K562 (cell line): ENCODE data around the gene GABRR2. TPM values are rescaled to one million over a fixed set of nuclear protein-coding genes. Genes with fewer than 3 reads are reported as not detected.

Experiments
- ATAC-seq: fragments of 200-7000 bp; cut with Tn5 transposase; 3 replicates; pipeline ENCODE4 v1.9.1; 2020; ENCODE audit warnings: moderate library complexity
- BruUV-seq: library from RNA; stranded (reverse); fragments of 400-500 nt; replicated peaks from 2 replicates; lab custom pipeline; 2021; lab: Mats Ljungman, UMichigan
- CTCF ChIA-PET: fragments of 300-600 bp; formaldehyde crosslinking; extraction: SDS; loops from one replicate; lab custom pipeline; 2021; ENCODE audit warnings: low intra/inter-chr PET ratio; lab: Yijun Ruan, JAX
- POLR2A ChIA-PET: fragments of 300-600, 350-650 bp; sonication (Branson Sonifier 250); formaldehyde crosslinking; extraction: SDS; loops from one replicate; lab custom pipeline; 2021; ENCODE audit warnings: antibody characterized with exemption, inconsistent platforms; lab: Yijun Ruan, JAX
- DNase-seq, 4 experiments: peaks; one replicate each; pipeline versions ENCODE4 v3.0.0 to v3.0.0-alpha.2; 2011 to 2018; ENCODE audit warnings: low spot score in 3 of 4, mixed read lengths in 3 of 4; ENCODE audit errors: extremely low read depth in 1 of 4
- FAIRE-seq: peaks from 2 replicates; lab custom pipeline; 2011; peaks lifted over from hg19 to GRCh38; lab: Jason Lieb, UNC
- H2AFZ ChIP-seq: 2 replicates; pipeline ENCODE4 v1.6.0; 2011; ENCODE audit warnings: low read depth, low read length, control low read depth, inconsistent platforms
- H3K27ac ChIP-seq: fragments of 200-600 bp; 3 replicates; pipeline ENCODE4 v1.8.0; 2011; ENCODE audit warnings: low read depth, mild to moderate bottlenecking, control low read depth, inconsistent platforms, low read length, moderate library complexity, mixed read lengths; ENCODE audit errors: extremely low read depth
- H3K27me3 ChIP-seq, 2 experiments: fragments of 300-600 bp in 1 of 2; 2 replicates in 1 of 2; 3 replicates in 1 of 2; pipeline versions ENCODE4 v1.6.0 to v1.8.0; 2011; ENCODE audit warnings: inconsistent platforms in 2 of 2, low read length in 2 of 2, mild to moderate bottlenecking in 1 of 2, mixed read lengths in 1 of 2, moderate library complexity in 1 of 2; ENCODE audit not compliant: control insufficient read depth in 2 of 2, insufficient read depth in 2 of 2
- H3K36me3 ChIP-seq: fragments of 300-600 bp; 3 replicates; pipeline ENCODE4 v1.8.0; 2011; ENCODE audit warnings: mild to moderate bottlenecking, low read length, inconsistent platforms; ENCODE audit not compliant: control insufficient read depth, insufficient read depth
- H3K4me1 ChIP-seq, 2 experiments: fragments of 200-600 bp in 1 of 2; replicated peaks in 1 of 2; 2 replicates in 1 of 2; 3 replicates in 1 of 2; pipeline versions ENCODE4 v1.5.1 to v1.8.0; 2011; ENCODE audit warnings: inconsistent platforms in 2 of 2, low read length in 2 of 2, mild to moderate bottlenecking in 1 of 2, mixed read lengths in 1 of 2, moderate library complexity in 1 of 2; ENCODE audit not compliant: control insufficient read depth in 2 of 2, insufficient read depth in 2 of 2
- H3K4me2 ChIP-seq: 2 replicates; pipeline ENCODE4 v1.6.1; 2011; ENCODE audit warnings: low read length, control low read depth, inconsistent platforms, mixed read lengths; ENCODE audit not compliant: insufficient read depth
- H3K4me3 ChIP-seq: fragments of 200-600 bp; sonication (generic), shearing (Covaris generic); 2 replicates; pipeline ENCODE4 v1.5.1; 2016; ENCODE audit warnings: control low read depth, inconsistent platforms
- H3K79me2 ChIP-seq: fragments of 200-600 bp; 3 replicates; pipeline ENCODE4 v1.8.0; 2011; ENCODE audit warnings: low read length, inconsistent platforms; ENCODE audit not compliant: control insufficient read depth, insufficient read depth
- H3K9ac ChIP-seq, 2 experiments: 2 replicates each; pipeline versions ENCODE4 v1.6.0 to v1.6.1; 2011; ENCODE audit warnings: low read depth in 2 of 2, low read length in 2 of 2, control low read depth in 1 of 2, inconsistent platforms in 1 of 2, mild to moderate bottlenecking in 1 of 2, mixed read lengths in 1 of 2; ENCODE audit not compliant: insufficient read depth in 1 of 2
- H3K9me1 ChIP-seq: one replicate; pipeline ENCODE4 v1.6.0; 2011; ENCODE audit warnings: inconsistent platforms, mild to moderate bottlenecking, low read length, moderate library complexity; ENCODE audit not compliant: control insufficient read depth, insufficient read depth
- H3K9me3 ChIP-seq: replicated peaks from 2 replicates; pipeline ENCODE4 v1.5.1; 2011; ENCODE audit warnings: low read depth, low read length, inconsistent platforms; ENCODE audit not compliant: control insufficient read depth, insufficient read depth
- H4K20me1 ChIP-seq: replicated peaks from 2 replicates; pipeline ENCODE4 v1.6.1; 2011; ENCODE audit warnings: low read length, inconsistent platforms, mixed read lengths; ENCODE audit not compliant: control insufficient read depth, insufficient read depth
- CBFA2T2 ChIP-seq: fragments of 450-650 bp; conservative IDR thresholded peaks from 2 replicates; pipeline ENCODE4 v1.6.1; 2017; ENCODE audit warnings: mild to moderate bottlenecking
- IFI16 ChIP-seq: fragments of 250-450 bp; sonication (Bioruptor Pico); IDR thresholded peaks from 2 replicates; pipeline ENCODE4 v2.1.2; 2022; ENCODE audit warnings: mild to moderate bottlenecking, inconsistent platforms
- NFIC ChIP-seq: fragments of 450-650 bp; IDR thresholded peaks from 2 replicates; pipeline ENCODE4 v1.6.1; 2017; ENCODE audit warnings: mild to moderate bottlenecking, inconsistent platforms
- RFX1 ChIP-seq: fragments of 450-650 bp; IDR thresholded peaks from 2 replicates; pipeline ENCODE4 v1.6.1; 2016; ENCODE audit warnings: mild to moderate bottlenecking, moderate library complexity
- RFX7 ChIP-seq: fragments of 250-450 bp; sonication (Bioruptor Pico); IDR thresholded peaks from 2 replicates; pipeline ENCODE4 v1.5.1; 2021; ENCODE audit warnings: mild to moderate bottlenecking
- YY1 ChIP-seq, 3 experiments: IDR thresholded peaks; 2 replicates each; pipeline ENCODE4 v1.6.1; 2011; ENCODE audit warnings: low read length in 2 of 3, mild to moderate bottlenecking in 2 of 3, moderate library complexity in 2 of 3, borderline replicate concordance in 1 of 3, control low read depth in 1 of 3, low read depth in 1 of 3; ENCODE audit not compliant: insufficient read depth in 3 of 3, insufficient replicate concordance in 2 of 3, control insufficient read depth in 1 of 3, insufficient read length in 1 of 3; ENCODE audit errors: extremely low read depth in 1 of 3
- ZNF318 ChIP-seq, 2 experiments: fragments of 450-650 bp; IDR thresholded peaks; 2 replicates each; pipeline ENCODE4 v1.6.1; 2016; ENCODE audit warnings: mild to moderate bottlenecking in 2 of 2, borderline replicate concordance in 1 of 2, low read depth in 1 of 2, moderate library complexity in 1 of 2
- WGBS: fragments of 100-300 bp; shearing (Covaris generic); methylation state at CpG from one replicate; pipeline ENCODE4 v1.1.6; 2016; ENCODE audit warnings: low coverage, mixed read lengths; ENCODE audit not compliant: insufficient coverage; ENCODE audit errors: missing lambda C conversion rate; 5-methylcytosine and 5-hydroxymethylcytosine counted together
- in situ Hi-C: fragments of 300-500 bp; cut with MboI; formaldehyde crosslinking; loops from 4 replicates; pipeline ENCODE4 v1.15.0; 2018; ENCODE audit warnings: inconsistent platforms, mixed read lengths
- intact Hi-C: fragments of 100-400 bp; cut with micrococcal nuclease; formaldehyde crosslinking; loops from 2 replicates; pipeline ENCODE4 v1.14.2; 2022
- polyA plus RNA-seq, 8 experiments: library from polyadenylated mRNA; depleted of rRNA in 4 of 8; stranded (reverse) in 5 of 8; unstranded in 3 of 8; fragments of >200 nt; fragmentation: Nextera tagmentation in 2 of 8; fragmentation: Illumina TruSeq in 1 of 8; extraction: Ambion mirVana in 2 of 8; extraction: Trizol in 1 of 8; gene quantifications; 2 replicates each; pipeline versions ENCODE4 v1.2.1 to v1.2.3, GENCODE V29; 2011 to 2014; ENCODE audit warnings: inconsistent platforms in 1 of 8, missing spikeins in 1 of 8
- total RNA-seq, 7 experiments: library from RNA; depleted of rRNA in 6 of 7; stranded (reverse); fragments of >200 nt in 6 of 7; fragmentation: Illumina TruSeq in 2 of 7; extraction: Trizol in 2 of 7; gene quantifications; 2 replicates each; pipeline versions ENCODE4 v1.2.1 to v1.2.3, GENCODE V29; 2011 to 2021; ENCODE audit warnings: low replicate concordance in 1 of 7

GABRR2 gene
- total and polyA plus RNA-seq, 9 of the 15 experiments (the other 6 are each of a cell fraction or from before 2014, with no cell fraction given), result 0.09 to 0.13 (median 0.10) TPM; not detected in 6

GRCh38 chr6:89298680-89299465 is 16.2 kb downstream of the GABRR2 start (continued):
- TF ChIP-seq YY1 (IDR thresholded peaks at IDR 0.05; ENCODE audit: borderline replicate concordance in 1 of 3, control insufficient read depth in 1 of 3, extremely low read depth in 1 of 3, insufficient read depth in 3 of 3, insufficient read length in 1 of 3, insufficient replicate concordance in 2 of 3, low read depth in 1 of 3, low read length in 2 of 3) (no peak), RFX1 (peak; percentile 70), RFX7 (CRISPR knock-in tag) (no peak)

- no peak overlapping the region for H3K4me2 ChIP-seq
- ChIA-PET POLR2A (interaction anchor here (0.6 kb wide), 1 partner anchor 53 kb away, joined by 3 read pairs; no protein-coding TSS in a partner anchor), CTCF (no interaction called here)
- H3K36me3 ChIP-seq, result no peaks in the 10 kb centered on the region
- no peak overlapping the region for H3K9ac ChIP-seq
- peaks cover 6 to 36% of the 10 kb centered on the region in 2 experiments; a peak in 3 of 5 replicates for H3K27me3 ChIP-seq
- H2AFZ ChIP-seq, result no peak overlapping the region
- H3K79me2 ChIP-seq, result no peaks in the 10 kb centered on the region
- H3K9me3 ChIP-seq, result no peaks in the 10 kb centered on the region
- H4K20me1 ChIP-seq, result no peaks in the 10 kb centered on the region; the same call in 1 of the 2 replicates
- no peaks in the 10 kb centered on the region for H3K9me1 ChIP-seq
- no peak overlapping the region for H3K4me3 ChIP-seq
- H3K4me1 ChIP-seq, result peaks cover 0 to 12% of the 10 kb centered on the region in 2 experiments; a peak in 3 of 5 replicates
- ATAC-seq, result peak; percentile 74
- peak; percentile 40 for FAIRE-seq
- BruUV-seq, result no TSS peak
- WGBS, result 0% methylated on average over 9 of the region's 12 CpGs
- in situ Hi-C loops (no loop called here), intact Hi-C loops (no loop called here)
- peak; percentile 49 to 67 (median 60) for DNase-seq
- no peak overlapping the region for H3K27ac ChIP-seq
- no peak for TF ChIP-seq IFI16 (CRISPR knock-in tag)
- peak; percentile 30; the same call in 1 of the 2 replicates for TF ChIP-seq NFIC
- TF ChIP-seq YY1 (IDR thresholded peaks at IDR 0.05; ENCODE audit: borderline replicate concordance in 1 of 3, control insufficient read depth in 1 of 3, extremely low read depth in 1 of 3, insufficient read depth in 3 of 3, insufficient read length in 1 of 3, insufficient replicate concordance in 2 of 3, low read depth in 1 of 3, low read length in 2 of 3), result peak in 1 of 3 experiments; percentile 33
- peak; percentile 81 for TF ChIP-seq CBFA2T2
- no peak for TF ChIP-seq ZNF318 (IDR thresholded peaks at IDR 0.05; ENCODE audit: borderline replicate concordance in 1 of 2, low read depth in 1 of 2)
Observed at GRCh38 chr6:89297695-89298351, 17.3 kb downstream of the GABRR2 start.
